NCI-H128 (cell line): ENCODE measurements around the gene STK39.

Experiments used
- DNase-seq: peaks from one replicate; lab custom pipeline; 2025; ENCODE audit not compliant: unreplicated experiment; lab: John Stamatoyannopoulos, UW

STK39 gene

GRCh38 chr2:168184681-168185513 lies 62.5 kb downstream of the STK39 start:
- no peak for DNase-seq

- no peak for DNase-seq
Measured at GRCh38 chr2:168183308-168183997, 63.9 kb downstream of the STK39 start.

GRCh38 chr2:168182550-168183249 lies 64.7 kb downstream of the STK39 start:
- no peak for DNase-seq

- no peak for DNase-seq
Measured at GRCh38 chr2:168181825-168182224, 65.6 kb downstream of the STK39 start.

GRCh38 chr2:168180914-168181313 lies 66.5 kb downstream of the STK39 start:
- no peak for DNase-seq

GRCh38 chr2:168180483-168180882 lies 66.9 kb downstream of the STK39 start:
- no peak for DNase-seq

- DNase-seq, result no peak
Measured at GRCh38 chr2:168179592-168179991, 67.8 kb downstream of the STK39 start.

GRCh38 chr2:168178520-168179324 lies 68.7 kb downstream of the STK39 start:
- DNase-seq, result no peak

- DNase-seq, result no peak
Measured at GRCh38 chr2:168176402-168176801, 71.0 kb downstream of the STK39 start.

GRCh38 chr2:168175469-168175868 lies 71.9 kb downstream of the STK39 start:
- DNase-seq, result no peak

- no peak for DNase-seq
Measured at GRCh38 chr2:168174756-168175155, 72.6 kb downstream of the STK39 start.

GRCh38 chr2:168172071-168172470 lies 75.3 kb downstream of the STK39 start:
- no peak for DNase-seq

GRCh38 chr2:168171059-168171762 lies 76.2 kb downstream of the STK39 start:
- no peak for DNase-seq

GRCh38 chr2:168169097-168169745 lies 78.2 kb downstream of the STK39 start:
- no peak for DNase-seq

GRCh38 chr2:168167511-168168263 lies 79.7 kb downstream of the STK39 start:
- no peak for DNase-seq

- no peak for DNase-seq
Measured at GRCh38 chr2:168166902-168167510, 80.4 kb downstream of the STK39 start.

GRCh38 chr2:168165985-168166901 lies 81.2 kb downstream of the STK39 start:
- no peak for DNase-seq

GRCh38 chr2:168165397-168165796 lies 82.0 kb downstream of the STK39 start:
- DNase-seq, result no peak
